COLO829 (cell line): ENCODE data around the gene RNF220.
"Not testable (repeated sequence)": the region's sequence is repeated elsewhere in the genome, so short reads cannot be mapped to it uniquely, and the experiment has no call there.

Source experiments
- DNase-seq: peaks from one replicate; pipeline ENCODE4 v3.0.0; 2012; ENCODE audit warnings: low spot score

RNF220 gene

DNA sequence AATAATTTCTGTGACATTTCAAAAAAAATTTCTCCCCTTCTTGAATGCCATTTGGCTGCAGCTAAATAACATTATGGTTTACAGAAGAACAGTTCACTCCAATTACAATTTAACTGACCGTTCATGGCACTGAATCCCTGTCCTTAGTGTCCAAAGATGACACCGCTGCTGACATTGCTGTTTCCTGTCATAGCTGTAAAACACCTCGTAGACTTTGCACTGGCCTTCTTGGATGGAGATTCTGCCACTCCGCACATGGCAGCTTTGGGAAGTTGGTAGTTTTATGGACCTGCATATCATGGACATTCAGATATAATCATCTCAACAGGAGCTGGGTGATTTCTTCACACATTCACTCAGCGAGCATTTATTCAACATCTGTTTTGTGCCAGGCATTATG, 274.4 kb downstream of the RNF220 start:
- no peak for DNase-seq

DNA sequence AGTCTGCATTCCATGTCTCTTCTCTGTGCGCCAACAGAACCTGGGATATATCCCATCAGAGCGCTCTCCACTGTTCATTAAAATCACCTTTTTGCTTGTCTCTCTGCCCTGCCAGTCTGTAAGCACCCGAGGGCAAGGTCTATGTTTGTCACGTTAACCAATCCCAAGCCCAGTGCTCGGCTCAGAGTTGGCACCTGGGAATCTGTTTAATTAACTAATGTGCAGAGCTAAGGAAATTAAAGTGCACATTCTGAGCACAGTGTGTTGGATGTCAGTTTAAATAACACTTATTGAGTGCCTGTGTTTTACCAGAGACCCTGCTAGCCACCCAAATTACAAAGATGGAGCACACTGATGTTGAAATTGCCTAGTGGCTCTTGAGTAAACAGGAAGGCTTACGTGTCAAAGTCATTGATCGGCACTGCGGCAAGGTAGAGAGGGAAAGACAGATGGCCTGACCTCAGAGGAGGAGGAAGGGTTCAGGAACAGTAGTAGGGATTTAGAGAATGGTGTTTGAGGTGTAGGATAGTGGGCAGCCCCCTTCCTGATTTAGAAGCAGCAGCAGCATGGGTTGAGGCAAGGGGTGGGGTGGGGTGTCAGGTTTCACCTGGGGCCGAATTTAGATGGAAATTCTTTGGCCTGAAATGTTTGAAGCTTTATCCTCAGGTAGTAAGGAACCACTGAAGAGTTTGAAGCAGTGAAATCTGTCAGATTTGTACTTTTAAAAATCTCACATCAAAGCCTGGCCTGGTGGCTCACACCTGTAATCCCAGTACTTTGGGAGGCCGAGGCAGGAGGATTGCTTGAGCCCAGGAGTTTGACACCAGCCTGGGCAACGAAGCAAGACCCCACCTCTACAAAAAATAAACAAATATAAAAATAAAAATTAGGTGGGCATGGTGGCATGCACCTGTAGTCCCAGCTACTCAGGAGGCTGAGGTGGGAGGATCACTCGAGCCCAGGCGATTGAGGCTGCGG, 277.1 kb downstream of the RNF220 start:
- DNase-seq, result no peak

DNA sequence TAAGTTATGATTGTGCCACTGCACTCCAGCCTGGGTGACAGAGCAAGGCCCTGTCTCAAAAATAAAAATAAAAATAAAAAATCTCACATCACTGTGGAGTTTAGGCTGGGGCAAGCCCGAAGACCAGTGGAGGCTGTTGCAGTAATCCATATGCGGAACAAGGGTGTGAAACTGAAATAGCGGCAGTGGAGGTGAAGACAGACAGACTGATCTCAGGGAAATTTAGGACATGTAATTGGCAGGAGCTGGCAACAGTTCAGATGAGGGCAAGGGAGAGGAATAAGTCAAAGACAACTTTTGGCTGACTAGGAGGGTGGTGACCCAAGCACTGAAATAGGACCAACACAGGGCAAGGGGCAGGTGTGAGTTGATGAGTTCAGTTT, 277.8 kb downstream of the RNF220 start:
- no peak for DNase-seq

DNA sequence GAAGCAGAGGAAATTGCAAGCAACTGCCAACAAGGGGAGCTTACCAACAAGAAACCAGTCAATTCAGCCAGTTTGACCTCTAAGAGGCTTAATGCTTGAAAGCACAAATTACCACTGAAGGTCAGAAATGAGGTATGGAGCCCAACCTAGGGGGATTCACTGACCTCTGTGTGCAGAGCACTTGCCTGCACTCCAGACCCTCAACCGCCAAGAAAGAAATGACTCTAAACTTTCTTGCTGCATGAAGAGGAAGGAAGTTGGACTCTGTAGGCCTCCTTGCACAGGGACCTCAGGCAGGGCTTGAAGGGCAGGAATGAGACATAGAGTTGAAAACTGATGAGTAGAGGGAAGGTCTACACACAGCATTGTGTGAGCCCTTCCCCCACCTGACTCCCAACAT, 279.5 kb downstream of the RNF220 start:
- DNase-seq, result no peak

DNA sequence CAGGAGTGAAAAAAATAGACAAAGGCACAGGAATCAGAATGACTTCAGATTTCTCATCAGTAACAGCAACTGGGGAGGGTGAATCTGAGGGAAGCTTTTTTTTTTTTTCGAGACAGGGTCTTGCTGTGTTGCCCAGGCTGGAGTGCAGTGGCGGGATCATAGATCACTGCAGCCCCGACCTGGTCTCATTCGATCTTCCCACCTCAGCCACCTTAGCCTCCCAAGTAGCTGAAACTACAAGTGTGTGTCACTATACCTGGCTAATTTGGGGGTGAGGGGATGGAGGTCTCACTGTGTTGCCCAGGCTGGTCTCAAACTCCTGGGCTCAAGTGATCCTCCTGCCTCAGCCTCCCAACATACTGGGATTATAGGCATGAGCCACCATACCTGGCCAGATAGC, 280.2 kb downstream of the RNF220 start:
- DNase-seq, result no peak

DNA sequence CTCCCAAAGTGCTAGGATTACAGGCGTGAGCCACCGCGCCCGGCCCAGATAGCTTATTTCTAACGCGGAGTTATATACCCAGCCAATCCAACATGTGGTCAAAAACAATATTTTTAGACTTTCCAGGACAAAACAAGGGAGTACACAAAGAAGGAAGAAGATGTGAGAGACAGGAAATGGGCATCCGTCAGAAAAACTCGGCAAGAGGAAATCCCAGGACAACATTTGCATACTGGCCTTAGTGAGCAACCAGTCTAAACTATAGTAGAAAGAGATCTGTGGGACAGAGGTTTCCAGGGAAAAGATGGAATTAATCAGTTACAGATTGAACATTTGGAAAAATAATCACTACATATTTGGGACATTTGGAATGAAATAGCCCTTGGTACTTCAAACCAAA, 280.8 kb downstream of the RNF220 start:
- DNase-seq, result no peak

DNA sequence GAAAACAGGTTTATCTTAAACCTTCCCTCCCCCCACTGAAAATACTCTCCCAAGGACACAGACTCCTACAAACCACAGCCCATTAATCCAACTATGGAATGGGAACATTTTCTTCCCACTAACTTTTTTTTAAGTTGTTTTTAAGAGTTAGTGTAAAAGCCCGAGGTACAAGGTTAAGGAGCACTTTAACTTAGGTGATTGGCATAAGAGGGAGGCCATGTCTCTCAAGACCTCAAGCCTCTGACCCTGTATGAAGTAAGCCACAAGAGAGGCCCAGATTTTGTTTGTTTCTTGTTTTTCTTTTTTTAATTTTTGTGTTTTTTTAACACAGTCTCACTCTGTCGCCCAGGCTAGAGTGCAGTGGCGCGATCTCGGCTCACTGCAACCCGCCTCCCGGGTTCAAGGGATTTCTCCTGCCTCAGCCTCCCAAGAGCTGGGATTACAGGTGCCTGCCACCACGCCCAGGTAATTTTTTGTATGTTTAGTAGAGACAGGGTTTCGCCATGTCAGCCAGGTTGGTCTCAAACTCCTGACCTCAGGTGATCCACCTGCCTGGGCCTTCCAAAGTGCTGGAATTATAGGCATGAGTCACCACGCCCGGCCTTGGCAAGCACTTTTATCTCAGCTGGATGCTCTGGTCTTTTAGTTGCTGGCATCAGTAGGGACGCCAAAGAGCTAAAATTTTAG, 283.8 kb downstream of the RNF220 start:
- no peak for DNase-seq

DNA sequence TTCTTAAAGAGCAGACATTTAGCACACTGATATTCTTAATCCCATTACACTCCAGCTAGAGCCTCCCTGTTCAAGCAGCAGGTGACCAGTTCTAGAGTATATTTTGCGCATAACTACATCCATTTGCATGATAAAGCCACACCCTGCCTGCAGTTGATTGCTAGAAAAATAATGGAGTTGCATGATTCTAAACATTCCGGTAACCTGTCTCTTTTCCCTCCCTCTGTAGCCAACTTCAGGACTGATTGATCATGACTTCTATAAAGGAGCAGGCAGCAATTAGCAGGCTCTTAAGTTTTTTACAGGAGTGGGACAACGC, 284.4 kb downstream of the RNF220 start:
- no peak for DNase-seq

DNA sequence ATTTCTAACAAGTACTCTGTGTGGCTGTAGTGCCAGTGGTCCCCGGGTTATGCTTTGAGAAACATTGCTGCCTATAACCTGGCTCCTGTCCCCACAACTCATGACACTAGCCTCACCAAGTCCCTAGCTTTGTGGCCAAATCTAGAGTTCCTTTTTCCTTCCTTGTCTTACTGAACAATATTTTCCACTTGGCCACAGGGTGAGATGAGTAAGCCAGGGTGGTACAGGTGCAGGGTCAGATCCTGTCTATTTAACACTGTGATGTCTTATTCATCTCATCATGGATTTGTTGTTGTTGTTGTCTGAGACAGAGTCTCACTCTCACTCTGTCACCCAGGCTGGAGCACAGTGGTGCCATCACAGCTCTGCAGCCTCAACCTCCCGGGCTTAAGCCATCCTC, 288.1 kb downstream of the RNF220 start:
- no peak for DNase-seq

DNA sequence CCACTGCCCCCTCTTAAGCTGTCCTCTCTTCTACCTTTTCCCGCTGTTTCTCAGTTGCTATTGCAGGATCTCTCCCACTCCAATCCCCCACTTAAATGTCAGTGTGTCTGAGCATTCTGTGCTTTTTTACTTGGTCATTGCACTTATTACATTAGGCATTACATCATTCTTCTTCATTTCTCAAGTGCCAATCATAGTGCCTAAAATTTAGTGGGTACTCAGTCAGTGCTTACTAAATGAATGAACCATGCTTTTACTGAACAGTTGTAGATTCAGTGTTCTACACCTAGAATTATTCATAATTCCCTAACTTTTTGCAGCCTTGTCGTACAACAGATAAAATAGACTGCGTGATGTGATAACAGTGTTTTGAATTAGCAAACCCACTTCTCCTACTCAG, 288.8 kb downstream of the RNF220 start:
- no peak for DNase-seq

DNA sequence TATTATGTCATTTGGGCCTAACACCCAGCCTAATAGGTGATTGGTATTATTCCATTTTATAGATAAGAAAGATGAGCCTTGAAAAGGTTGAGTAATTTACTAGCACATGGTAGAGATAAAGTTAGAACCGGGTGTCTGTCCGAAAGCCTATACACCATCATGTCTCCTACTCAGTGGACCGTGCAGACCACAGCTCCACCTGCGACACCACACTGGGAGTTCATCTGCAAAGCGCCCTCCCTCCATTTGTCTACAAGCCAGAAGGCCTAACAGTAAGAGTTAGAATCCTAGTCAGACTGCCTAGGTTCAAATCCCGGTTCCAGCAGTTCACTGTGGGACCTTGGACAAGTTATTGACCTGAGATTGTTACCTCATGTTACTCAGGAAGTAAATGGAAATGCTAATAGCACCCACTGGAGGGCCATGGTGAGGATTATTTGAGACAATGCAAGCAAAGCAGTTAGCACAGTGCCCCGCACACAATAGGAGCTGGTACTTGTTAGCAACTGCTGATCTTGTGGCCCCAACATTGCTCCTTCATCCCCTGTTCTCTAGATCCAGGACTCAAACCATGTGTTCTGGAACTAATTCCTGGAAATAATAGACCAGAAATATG, 289.9 kb downstream of the RNF220 start:
- DNase-seq, result no peak

DNA sequence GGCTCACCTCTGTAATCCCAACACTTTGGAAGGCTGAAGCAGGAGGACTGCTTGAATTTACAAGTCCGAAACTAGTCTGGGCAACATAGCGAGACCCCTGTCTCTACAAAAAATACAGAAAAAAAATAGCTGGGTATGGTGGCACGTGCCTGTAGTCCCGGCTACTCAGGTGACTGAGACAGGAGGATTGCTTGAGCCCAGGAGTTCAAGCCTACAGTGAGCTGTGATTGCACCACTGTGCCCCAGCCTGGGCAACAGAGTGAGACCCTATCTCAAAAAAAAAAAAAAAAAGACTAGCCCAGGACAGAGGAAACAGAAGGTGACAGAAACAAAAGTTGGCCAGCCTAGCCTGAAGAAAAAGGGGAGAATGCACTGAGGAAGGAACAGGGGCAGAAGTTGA, 290.6 kb downstream of the RNF220 start:
- no peak for DNase-seq

DNA sequence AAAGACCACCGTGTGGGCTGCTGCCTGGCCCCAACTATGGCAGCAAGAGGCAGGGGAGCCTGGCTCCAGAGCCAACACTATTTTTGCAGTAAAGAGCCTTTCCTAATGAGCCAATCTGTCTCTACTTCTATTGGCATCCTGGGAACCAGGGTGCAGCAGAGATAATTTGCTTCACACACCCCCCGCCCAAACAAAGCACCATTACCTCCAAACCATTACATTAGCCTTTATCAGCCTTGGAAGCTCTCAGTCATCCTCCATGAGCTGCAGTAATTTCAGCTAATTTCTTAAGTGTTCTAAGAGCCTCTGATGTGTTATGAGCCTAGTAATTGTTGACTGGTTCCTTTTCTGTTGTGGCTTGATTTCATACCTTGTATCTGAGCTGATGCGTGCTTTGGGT, 291.0 kb downstream of the RNF220 start:
- DNase-seq, result no peak

DNA sequence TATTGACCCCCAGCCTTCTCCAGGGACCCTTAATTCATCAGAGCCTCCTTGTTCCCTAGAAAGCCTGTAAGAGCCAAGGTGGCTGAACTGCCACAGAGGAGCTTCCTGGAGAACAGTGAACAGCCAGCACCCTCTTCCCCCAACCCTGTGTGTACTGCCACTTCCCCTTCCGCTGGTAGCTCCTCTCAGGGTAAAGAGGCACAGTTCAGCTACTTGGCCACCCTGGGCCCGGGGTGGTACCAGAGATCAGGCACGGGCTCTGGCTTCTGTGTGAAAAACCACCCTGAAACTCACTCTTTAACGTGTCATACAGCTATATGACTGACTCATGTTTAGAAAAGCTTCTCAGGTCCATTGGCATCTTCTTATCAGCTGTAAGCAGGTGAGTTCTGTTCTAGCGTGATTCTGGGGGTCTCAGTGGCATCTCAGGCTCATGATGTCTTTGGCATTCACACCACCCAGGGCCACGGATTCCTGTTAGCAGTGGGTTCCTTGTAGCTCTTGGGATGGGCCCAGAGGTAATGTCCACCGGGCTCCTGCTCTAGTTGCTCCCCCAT, 291.8 kb downstream of the RNF220 start:
- no peak for DNase-seq

DNA sequence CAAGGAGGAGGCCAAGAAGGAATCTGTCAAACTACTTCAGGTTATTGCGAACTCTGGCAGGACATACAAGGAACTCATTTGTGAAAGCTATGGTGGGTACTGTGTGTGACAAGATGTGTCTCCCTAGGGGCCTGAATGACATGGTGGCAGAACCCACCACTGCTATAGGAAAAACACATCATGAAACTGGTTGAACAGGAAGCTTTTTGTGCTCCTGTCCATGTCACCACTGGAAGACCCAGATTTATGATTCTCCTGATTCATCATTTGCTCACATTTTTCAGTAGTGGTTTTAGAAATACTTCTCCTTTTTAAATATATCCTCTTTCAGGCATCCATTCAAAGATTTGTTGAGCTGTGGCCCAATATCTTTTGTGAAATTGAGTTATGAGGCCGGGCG, 293.1 kb downstream of the RNF220 start:
- no peak for DNase-seq

DNA sequence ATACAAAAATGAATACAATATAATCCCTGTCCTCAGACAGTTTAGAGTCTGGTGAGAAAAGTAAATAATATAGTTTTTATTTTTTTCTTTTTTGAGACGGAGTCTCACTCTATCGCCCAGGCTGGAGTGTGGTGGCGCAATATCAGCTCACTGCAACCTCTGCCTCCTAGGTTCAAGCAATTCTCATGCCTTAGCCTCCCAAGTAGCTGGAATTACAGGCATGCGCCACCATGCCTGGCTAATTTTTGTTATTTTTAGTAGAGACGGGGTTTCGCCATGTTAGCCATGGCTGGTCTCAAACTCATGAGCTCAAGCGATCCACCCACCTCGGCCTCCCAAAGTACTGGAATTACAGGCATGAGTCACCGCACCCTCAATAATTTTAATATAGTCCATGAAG, 294.3 kb downstream of the RNF220 start:
- DNase-seq, result not testable (repeated sequence)

DNA sequence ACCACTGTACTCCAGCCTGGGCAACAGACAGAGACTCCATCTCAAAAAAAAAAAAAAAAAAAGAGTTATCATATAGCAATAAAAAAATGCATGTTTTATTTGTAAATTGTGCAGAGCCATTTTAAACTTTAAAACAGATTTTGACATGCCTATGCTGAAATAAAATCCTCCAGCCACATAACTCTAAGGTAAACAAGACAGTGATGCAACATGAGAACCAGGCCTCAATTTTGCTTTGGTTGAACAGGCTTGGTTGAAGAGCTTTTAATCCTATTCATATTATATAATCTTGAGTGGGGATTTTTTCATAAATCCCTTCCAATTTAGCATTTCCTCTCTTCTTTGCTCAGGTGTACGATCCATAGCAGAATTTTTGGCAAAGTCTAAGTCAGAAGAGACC, 295.5 kb downstream of the RNF220 start:
- no peak for DNase-seq

DNA sequence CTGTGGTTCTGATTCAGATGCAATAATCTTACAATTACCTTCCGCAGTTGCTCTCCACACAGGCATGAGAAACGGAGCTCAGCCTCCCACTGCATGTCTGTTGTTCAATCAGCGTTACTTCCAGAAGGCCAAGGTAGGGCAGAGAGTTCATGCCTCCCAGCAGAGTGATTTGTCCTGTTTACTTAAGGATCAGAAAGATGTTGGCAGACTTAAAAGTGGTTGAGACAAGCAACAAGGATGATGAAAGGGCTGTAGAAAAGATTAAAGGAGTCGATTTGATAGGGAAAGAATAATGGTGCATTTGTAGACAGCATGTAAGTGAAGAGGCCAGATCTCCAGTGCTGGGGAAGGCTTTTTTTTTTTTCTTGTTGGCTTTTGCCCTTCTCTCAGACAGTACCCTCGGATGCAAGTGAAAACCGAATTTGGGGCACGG, 296.1 kb downstream of the RNF220 start:
- no peak for DNase-seq
